ENCODE results near the gene FZR1.
"Not testable (repeated sequence)": the region's sequence is repeated elsewhere in the genome, so short reads cannot be mapped to it uniquely, and the experiment has no call there.

FZR1 gene

GRCh38 chr19:3514930-3515329, 8.8 kb downstream of the FZR1 start:
- DNase-seq (ENCODE audit: low read depth): no peak

DNA sequence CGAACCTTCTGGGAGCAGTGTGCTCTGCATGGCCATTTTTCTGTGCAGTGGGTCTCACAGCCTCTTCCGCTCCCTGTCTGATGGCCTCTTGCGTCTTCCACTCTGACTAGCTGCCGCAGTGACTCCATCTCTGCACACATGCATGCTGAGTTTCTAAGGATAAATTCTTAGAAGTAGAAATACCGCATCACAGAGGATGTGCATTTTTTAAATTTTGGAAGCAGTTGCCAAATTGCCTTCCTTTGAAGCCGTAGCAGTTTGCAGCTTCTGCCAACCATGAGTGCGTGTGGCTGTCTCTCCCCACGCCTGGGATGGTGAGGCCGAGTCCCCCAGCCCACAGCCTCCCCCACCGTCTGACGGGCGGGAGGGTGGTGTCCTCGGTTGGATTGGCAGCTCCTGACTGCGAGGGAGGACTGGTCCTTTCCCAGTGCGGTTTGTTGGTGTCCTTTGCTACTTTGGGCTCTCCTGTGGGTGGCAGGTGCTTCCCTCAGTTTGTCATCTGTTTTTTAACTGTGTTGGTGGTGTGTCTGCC, 9.8 kb downstream of the FZR1 start:
- no peak for DNase-seq (ENCODE audit: low read depth)

- DNase-seq (ENCODE audit: low read depth): no peak
Measured at GRCh38 chr19:3516675-3517207, 10.6 kb downstream of the FZR1 start.

- no peak for DNase-seq (ENCODE audit: low read depth)
Measured at GRCh38 chr19:3517638-3518037, 11.5 kb downstream of the FZR1 start.

DNA sequence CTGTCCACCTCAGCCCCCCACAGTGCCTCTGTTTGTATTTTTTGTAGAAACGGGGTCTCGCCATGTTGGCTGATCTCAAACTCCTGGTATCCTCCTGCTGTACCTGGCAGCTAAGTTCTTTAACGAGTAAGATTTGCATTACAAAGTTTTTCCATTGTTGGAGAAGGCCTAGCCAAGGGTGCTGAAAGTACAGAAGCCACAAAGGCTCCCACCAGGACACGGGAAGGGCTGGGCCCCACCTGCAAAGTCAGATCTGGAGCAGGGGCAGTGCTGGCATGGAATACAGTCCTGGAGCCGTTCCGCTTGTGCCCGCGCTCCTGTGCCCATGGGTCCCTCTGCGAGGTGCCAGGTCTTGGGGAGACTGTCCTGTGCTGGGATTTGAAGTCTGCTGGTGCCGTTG, 12.1 kb downstream of the FZR1 start:
- DNase-seq (ENCODE audit: low read depth): no peak

DNA sequence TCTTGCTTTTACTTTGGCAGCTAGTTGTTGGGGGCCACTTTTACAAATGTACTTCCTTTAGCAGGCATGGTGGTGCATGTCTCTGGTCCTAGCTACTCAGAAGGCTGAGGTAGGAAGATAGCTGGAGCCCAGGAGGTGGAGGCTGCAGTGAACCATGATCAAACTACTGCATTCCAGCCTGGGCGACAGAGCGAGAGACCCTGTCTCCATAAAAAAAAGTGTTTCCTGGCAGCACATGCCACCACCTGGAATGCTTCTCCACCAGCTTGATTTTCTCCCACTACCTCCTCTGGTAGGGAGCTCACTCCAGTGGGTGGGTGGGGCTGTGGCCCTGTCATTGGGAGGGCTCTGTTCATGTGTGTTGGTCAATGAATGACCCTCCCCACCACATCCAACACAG, 12.5 kb downstream of the FZR1 start:
- no peak for DNase-seq (ENCODE audit: low read depth)

DNA sequence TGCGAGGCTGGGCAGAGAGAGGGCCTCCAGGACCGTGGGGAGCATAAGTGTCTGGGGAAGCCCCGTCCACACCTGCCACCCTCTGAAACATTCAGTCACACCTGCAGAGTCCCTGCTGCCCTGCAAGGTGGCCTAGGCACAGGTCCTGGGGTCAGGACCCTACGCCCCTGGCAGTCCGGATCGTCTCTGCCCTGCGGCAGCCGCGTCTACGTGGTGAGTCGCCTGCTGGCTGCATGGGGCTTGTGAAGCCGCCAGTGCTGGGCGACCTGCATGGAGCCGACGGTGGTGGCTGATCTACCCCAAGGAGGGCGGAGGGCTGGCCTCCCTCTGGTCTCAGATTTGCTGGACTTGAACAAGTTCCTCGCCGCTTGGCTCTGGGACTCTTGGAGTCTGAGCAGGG, 13.0 kb downstream of the FZR1 start:
- no peak for DNase-seq (ENCODE audit: low read depth)

DNA sequence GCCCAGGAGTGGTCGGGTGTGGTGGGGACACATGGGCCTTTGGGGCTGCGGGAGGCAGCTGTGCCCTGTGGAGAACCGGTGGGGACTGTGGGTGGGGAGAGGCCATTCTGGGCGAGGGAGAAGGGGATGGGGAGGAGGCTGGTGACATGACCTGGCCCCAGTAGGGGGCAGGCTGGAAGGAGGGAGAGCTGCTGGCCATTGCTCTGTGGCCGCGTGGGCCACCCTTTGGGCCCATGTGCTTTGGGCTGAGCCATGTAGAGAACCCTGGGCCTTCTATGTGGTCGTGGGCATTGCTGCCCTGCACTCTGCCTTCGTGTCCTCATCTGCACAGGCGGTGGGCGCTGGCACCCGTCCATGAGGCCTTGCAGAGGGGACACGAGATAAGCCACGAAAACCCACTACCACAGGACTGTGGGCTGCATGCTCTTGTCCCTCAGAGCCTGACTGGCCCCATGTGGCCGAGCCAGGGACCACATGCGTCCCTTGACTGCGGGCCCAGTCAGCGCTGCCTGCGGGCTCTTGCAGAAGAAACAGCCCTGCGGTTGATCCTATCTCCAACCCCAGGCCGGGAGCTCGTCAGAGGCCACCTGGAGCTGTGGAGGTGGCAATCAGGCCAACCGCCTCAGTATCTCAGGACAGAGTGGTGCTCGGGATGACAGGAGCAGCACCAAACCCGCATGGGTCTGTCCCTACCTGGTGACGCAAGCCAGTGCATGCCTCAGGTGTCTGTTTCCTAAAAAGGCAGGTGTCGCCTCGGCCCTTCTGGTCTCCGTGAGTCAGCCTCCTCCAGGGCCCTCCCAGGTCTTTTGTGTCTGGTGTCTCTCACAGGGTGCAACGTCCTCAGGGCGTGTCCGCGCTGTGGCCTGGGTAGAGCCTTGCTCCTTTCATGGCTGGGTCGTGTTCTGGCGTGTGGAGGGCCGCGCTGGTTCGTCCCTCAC, 14.3 kb downstream of the FZR1 start:
- no peak for DNase-seq (ENCODE audit: low read depth)

- DNase-seq (ENCODE audit: low read depth): no peak
Measured at GRCh38 chr19:3521104-3521445, 15.0 kb downstream of the FZR1 start.

DNA sequence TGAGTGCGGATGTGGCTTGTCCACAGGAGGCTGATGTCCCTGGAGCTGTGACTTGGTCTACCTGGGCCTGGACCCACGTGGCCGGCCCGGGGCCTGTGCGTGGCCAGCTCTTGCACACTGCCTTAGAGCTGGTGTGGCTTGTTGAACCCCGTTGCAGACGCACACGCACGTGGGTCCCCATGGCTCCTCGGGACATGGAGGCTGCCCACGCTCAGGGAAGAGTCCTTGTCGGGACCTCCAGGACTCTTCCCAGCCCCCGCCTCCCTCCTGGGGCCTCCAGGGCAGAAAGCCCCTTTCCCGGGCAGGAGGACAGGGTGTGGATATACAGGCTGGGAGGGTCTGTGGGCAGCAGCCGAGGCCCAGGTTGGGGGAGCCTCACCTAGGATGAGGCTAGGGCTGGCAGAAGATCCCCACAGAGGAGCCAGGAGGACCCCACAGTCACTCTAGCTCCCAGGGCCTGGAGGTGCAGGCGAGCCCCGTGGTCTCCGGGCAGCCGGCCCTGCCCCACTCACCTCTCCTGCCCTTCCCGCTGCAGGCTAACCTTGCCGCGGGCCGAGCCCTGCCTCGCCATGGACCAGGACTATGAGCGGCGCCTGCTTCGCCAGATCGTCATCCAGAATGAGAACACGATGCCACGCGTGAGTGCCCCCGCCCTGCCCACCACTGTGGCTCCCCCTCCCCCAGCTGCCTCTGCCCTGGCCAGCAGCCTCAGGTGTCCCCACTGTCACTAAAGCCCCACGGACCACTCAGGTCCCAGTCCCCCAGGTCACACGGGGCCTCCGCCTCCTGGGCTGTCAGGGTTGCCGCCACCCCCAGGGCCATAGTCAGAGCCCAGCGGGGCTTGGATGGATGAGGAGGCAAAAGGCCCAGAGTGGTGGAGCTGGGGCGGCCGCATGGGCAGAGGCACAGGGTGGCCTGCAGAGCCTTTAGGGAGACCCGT, 16.6 kb downstream of the FZR1 start:
- no peak for DNase-seq (ENCODE audit: low read depth)

- DNase-seq (ENCODE audit: low read depth): no peak
Measured at GRCh38 chr19:3523361-3524077, 17.4 kb downstream of the FZR1 start.

DNA sequence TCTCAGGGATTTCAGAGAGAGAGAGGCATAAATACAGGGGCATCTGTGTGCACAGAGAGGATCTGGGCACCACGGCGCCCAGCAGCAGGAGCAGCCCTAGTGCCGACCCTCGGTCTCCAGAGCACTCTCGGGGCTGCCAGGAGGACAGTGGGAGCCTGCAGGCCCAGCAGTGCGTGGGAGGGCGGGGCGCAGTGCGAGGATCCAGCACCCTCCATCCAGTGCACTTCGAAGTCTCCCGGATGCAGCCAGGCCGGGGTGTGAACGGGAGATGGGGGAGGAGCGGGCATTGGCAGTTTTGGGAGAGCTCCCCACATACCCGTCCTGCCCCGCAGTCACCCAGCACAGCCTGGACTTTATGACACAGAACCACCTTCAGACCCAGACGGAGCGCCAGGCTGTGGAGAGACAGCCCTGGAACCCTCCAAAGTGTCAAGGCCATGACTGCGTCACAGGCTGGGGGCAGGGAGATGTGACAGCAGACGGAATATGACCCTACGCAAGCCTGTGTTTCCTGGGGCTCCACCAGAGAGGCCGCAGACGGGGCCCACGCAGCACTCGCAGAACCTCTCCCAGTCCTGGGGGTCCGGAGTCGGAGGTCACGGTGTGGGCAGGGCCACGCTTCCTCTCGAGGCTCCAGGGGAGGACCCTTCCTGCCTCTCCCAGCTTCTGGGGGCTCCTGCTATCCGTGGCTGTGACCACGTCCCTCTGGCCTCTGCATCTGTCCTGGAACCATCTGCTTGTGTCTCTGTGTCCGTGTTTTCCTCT, 18.1 kb downstream of the FZR1 start:
- DNase-seq (ENCODE audit: low read depth): no peak

GRCh38 chr19:3524904-3525451, 18.9 kb downstream of the FZR1 start:
- DNase-seq (ENCODE audit: low read depth): no peak

- DNase-seq (ENCODE audit: low read depth): no peak
Measured at GRCh38 chr19:3526507-3527237, 20.6 kb downstream of the FZR1 start.

DNA sequence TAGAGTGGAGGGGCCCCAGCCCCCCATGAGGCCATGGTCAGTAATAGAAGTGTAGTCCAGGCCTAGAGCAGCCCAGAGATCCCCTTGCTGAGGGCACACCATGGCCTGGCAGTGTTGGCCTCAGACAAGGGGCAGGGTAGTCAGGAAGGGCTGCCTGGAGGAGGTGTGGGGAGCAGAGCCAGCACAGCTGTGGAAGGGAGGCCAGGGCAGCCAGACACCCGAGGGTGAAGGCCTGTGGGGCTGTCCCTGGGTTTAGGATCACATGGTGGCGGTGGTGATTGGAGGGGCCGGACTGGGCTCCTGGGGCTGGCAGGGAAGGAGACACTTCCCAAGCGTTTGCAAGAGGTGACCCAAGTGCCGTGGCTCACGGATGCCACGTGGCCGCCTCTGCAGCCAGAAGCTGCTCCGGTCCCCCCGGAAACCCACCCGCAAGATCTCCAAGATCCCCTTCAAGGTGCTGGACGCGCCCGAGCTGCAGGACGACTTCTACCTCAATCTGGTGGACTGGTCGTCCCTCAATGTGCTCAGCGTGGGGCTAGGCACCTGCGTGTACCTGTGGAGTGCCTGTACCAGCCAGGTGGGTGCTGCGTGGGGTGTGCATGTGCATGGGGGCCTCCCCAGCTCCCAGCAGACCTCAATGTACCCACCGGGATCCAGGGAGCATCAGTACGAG, 21.3 kb downstream of the FZR1 start:
- no peak for DNase-seq (ENCODE audit: low read depth)

DNA sequence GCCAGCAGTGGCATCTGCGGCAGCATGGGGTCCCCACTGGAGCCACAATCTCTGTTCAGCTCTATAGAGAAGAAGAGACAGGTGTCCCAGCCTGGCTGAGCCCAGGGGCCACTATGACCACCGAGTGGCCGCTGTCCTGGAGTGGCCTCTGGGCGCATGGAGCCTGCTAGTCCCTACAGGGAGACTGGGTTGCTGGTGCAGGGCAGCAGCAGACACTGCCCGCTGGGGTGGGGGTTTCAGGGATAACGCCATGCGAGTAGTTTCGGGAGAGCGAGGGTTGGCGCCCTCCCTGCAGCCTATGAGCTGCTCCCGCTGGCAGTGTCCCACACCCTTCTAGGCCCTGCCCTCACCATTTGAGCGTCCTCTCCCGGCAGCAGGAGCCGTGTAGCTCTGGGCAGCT, 22.0 kb downstream of the FZR1 start:
- DNase-seq (ENCODE audit: low read depth): no peak

- DNase-seq (ENCODE audit: low read depth): no peak
Measured at GRCh38 chr19:3528539-3529211, 22.6 kb downstream of the FZR1 start.

DNA sequence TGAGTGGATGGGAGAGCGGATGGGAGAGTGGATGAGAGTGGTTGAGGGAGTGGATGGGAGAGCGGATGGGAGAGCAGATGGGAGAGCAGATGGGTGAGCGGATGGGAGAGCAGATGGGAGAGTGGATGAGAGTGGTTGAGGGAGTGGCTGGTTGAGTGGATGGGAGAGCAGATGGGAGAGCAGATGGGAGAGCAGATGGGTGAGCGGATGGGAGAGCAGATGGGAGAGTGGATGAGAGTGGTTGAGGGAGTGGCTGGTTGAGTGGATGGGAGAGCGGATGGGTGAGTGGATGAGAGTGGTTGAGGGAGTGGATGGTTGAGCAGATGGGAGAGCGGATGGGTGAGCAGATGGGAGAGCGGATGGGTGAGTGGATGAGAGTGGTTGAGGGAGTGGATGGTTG, 23.2 kb downstream of the FZR1 start:
- DNase-seq (ENCODE audit: low read depth): not testable (repeated sequence)

DNA sequence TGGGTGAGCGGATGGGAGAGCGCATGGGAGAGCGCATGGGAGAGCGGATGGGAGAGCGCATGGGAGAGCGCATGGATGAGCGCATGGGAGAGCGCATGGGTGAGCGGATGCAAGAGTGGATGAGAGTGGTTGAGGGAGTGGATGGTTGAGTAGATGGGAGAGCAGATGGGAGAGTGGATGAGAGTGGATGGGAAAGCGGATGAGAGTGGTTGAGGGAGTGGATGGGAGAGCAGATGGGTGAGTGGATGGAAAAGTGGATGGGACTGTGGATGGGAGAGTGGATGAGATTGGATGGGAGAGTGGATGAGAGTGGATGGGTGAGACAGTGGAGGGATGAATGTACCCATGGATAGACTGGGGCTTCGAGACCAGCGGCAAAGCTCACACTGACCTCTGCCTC, 24.3 kb downstream of the FZR1 start:
- DNase-seq (ENCODE audit: low read depth): no peak
